Activated T-helper 17 cell treated with anti-CD3 and anti-CD28 coated beads, Interleukin-2, amount 50 U/mL, for 72 hours (primary cell): ENCODE measurements around the gene ORAI1. TPM values are rescaled to one million over a fixed set of nuclear protein-coding genes. Genes with fewer than 3 reads are reported as not detected.

ENCODE experiments used
- ATAC-seq: fragments of 150-1000 bp; cut with Tn5 transposase; replicated peaks from 2 replicates; pipeline ENCODE4 v1.10.0; 2021; ENCODE audit warnings: mild to moderate bottlenecking, moderate library complexity
- H3K27ac Mint-ChIP-seq: one replicate; pipeline ENCODE4 v1.8.0; 2022; ENCODE audit warnings: mixed read lengths
- H3K27me3 Mint-ChIP-seq: one replicate; pipeline ENCODE4 v1.8.0; 2022; ENCODE audit warnings: mixed read lengths
- H3K36me3 Mint-ChIP-seq: one replicate; pipeline ENCODE4 v1.8.0; 2022; ENCODE audit warnings: low read depth, mild to moderate bottlenecking, mixed read lengths
- H3K4me1 Mint-ChIP-seq: one replicate; pipeline ENCODE4 v1.8.0; 2022; ENCODE audit warnings: mixed read lengths
- H3K4me3 Mint-ChIP-seq: one replicate; pipeline ENCODE4 v1.8.0; 2022; ENCODE audit warnings: mild to moderate bottlenecking, mixed read lengths
- H3K9me3 Mint-ChIP-seq: one replicate; pipeline ENCODE4 v1.8.0; 2022; ENCODE audit warnings: mixed read lengths
- total RNA-seq, 2 donors: library from RNA; stranded (reverse); gene quantifications; one replicate each; pipeline ENCODE4 v1.2.3, GENCODE V29; 2022

The ORAI1 gene
- total RNA-seq, 2 donors from 2014 or later, result 24.0 to 31.3 TPM

- Mint-ChIP-seq H3K4me3 (peak overlapping the region; percentile 83), H3K9me3 (no peaks in the 10 kb centered on the region), H3K27ac (peak overlapping the region; percentile 94), H3K36me3 (peaks cover 22% of the 10 kb centered on the region), H3K27me3 (no peaks in the 10 kb centered on the region), H3K4me1 (peaks cover 28% of the 10 kb centered on the region)
- peak; percentile 86 for ATAC-seq
These were observed 35.7 kb upstream of the ORAI1 start for GRCh38 chr12:121590476-121591143.

DNA sequence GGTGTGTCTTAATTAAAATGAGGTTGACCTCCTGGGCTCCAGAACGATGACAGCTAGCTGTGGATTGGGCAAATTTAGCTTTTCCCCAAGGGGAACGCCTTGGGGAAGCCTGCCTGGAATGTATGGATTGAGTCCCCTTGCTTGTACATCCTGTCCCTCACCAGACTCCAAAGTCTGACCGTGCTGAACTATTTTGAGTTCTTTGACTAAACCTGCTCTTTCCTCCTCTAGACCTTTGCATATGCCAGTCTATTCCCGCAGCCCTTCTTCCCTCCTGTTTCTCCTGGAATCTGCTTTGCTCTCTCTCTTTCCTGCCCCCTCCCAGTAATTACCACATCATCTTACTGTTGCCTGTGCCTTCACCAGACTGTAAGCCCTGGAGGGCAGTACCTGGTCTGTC lies 34.0 kb upstream of the ORAI1 start:
- Mint-ChIP-seq H3K4me1 (peaks cover 28% of the 10 kb centered on the region), H3K27ac (peak overlapping the region; percentile 94), H3K9me3 (no peaks in the 10 kb centered on the region), H3K4me3 (peak overlapping the region; percentile 83), H3K27me3 (no peaks in the 10 kb centered on the region), H3K36me3 (peaks cover 22% of the 10 kb centered on the region)
- ATAC-seq, result no peak

DNA sequence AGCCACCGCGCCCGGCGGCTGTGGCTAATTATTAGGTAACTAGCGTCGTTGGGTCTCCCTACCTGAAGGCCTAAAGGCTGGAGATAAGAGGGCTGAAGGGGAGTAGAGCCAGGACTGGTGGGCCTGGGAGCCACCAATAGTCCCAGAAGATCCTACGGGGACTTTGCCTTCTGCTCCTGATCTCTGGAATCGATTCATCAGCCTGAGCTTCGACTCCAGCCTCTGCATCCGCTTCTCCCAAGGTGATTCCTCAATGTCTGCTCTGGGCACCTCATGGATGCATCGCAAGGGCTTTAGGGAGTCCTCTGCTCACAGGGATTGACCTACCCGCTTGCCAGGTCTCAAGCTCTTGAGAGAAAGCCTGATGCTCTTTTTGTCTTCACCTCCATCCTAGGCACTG lies 30.8 kb upstream of the ORAI1 start:
- ATAC-seq, result no peak
- Mint-ChIP-seq H3K9me3 (no peaks in the 10 kb centered on the region), H3K36me3 (peaks cover 15% of the 10 kb centered on the region), H3K27ac (peak overlapping the region; percentile 1), H3K4me3 (no peak overlapping the region), H3K27me3 (no peaks in the 10 kb centered on the region), H3K4me1 (peaks cover 21% of the 10 kb centered on the region)

DNA sequence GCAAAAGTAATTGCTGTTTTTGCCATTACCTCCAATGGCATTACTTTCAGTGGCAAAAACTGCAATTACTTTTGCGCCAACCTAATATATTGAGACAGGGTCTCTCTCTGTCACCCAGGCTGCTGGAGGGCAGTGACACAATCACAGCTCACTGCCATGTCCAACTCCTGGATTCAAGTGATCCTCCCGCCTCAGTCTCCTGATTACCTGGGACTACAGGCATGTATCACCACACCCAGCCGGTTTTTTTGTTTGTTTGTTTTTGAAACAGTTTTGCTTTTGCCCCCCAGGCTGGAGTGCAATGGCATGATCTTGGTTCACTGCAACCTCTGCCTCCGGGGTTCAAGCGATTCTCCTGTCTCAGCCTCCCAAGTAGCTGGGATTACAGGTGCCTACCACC lies 29.8 kb upstream of the ORAI1 start:
- no peak for ATAC-seq
- peaks cover 8% of the 10 kb centered on the region for H3K36me3 Mint-ChIP-seq
- no peaks in the 10 kb centered on the region for H3K27me3 Mint-ChIP-seq
- H3K9me3 Mint-ChIP-seq, result no peaks in the 10 kb centered on the region
- H3K27ac Mint-ChIP-seq, result no peak overlapping the region
- peaks cover 16% of the 10 kb centered on the region for H3K4me1 Mint-ChIP-seq
- H3K4me3 Mint-ChIP-seq, result no peak overlapping the region

- no peak for ATAC-seq
- no peak overlapping the region for H3K27ac Mint-ChIP-seq
These were observed 25.5 kb upstream of the ORAI1 start for GRCh38 chr12:121600702-121601336.

DNA sequence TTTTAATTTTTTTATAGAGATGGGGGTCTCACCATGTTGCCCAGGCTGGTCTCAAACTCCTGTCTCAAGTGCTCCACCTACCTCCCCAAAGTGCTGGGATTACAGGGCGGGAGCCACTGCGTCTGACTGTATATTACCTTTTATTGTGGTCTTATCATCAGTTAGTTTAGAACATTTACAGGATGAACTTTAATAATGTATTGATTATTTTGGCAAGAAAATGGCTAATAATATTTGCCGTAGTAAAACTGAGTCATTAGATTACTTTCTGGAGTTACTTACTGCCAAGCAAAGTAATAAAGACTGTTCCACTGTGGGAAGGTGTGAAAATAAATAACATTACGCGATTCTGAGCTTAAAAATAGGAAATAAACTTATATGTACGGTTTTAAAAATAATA lies 23.6 kb upstream of the ORAI1 start:
- Mint-ChIP-seq H3K9me3 (no peaks in the 10 kb centered on the region), H3K4me1 (no peaks in the 10 kb centered on the region), H3K36me3 (no peaks in the 10 kb centered on the region), H3K4me3 (no peak overlapping the region), H3K27ac (no peak overlapping the region), H3K27me3 (no peaks in the 10 kb centered on the region)
- no peak for ATAC-seq

More at GRCh38 chr12:121600702-121601336, 25.5 kb upstream of the ORAI1 start:
- Mint-ChIP-seq H3K36me3 (no peaks in the 10 kb centered on the region), H3K9me3 (no peaks in the 10 kb centered on the region), H3K4me1 (no peaks in the 10 kb centered on the region), H3K4me3 (no peak overlapping the region), H3K27me3 (no peaks in the 10 kb centered on the region)

DNA sequence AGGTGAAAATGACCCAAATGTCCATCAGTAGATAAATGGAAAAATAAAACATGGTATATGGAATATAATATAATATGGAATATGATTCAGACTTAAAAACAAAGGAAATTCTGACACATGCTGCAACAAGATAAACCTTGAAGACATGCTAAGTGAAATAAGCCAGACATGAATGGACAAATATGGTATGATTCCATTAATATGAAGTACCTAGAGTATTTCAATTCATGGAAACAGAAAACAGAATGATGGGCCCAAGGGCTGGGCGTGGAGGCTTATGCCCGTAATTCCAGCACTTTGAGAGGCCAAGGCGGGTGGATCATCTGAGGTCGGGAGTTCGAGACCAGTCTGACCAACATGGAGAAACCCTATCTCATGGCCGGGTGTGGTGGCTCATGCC lies 22.7 kb upstream of the ORAI1 start:
- peaks cover 3% of the 10 kb centered on the region for H3K4me1 Mint-ChIP-seq
- H3K9me3 Mint-ChIP-seq, result no peaks in the 10 kb centered on the region
- ATAC-seq, result no peak

DNA sequence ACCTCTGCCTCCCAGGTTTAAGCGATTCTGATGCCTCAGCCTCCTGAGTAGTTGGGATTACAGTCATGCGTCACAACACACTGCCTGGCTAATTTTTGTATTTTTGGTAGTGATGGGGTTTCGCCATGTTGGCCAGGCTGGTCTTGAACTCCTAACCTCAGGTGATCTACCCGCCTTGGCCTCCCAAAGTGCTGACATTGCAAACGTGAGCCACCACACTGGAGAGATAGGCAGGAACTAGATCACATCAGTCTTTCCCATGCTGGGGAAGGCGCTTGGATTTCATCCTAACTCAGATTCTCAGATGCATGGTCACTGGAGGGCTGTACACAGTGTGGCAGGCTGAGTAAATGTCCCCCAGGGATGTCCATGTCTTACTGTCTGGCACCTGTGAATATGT lies 18.0 kb upstream of the ORAI1 start:
- Mint-ChIP-seq H3K27me3 (no peaks in the 10 kb centered on the region), H3K36me3 (no peaks in the 10 kb centered on the region), H3K4me1 (peaks cover 5% of the 10 kb centered on the region), H3K27ac (no peak overlapping the region), H3K9me3 (no peaks in the 10 kb centered on the region), H3K4me3 (no peak overlapping the region)
- ATAC-seq, result no peak

More for the DNA sequence above, 22.7 kb upstream of the ORAI1 start:
- Mint-ChIP-seq H3K27ac (no peak overlapping the region), H3K36me3 (no peaks in the 10 kb centered on the region), H3K27me3 (no peaks in the 10 kb centered on the region), H3K4me3 (no peak overlapping the region)

GRCh38 chr12:121610239-121611149 lies 15.8 kb upstream of the ORAI1 start:
- peak overlapping the region; percentile 69 for H3K27ac Mint-ChIP-seq
- no peak overlapping the region for H3K4me3 Mint-ChIP-seq
- peaks cover 5% of the 10 kb centered on the region for H3K4me1 Mint-ChIP-seq
- H3K27me3 Mint-ChIP-seq, result no peaks in the 10 kb centered on the region
- no peaks in the 10 kb centered on the region for H3K36me3 Mint-ChIP-seq
- no peak for ATAC-seq
- no peaks in the 10 kb centered on the region for H3K9me3 Mint-ChIP-seq

GRCh38 chr12:121611306-121611705 lies 15.0 kb upstream of the ORAI1 start:
- Mint-ChIP-seq H3K27me3 (no peaks in the 10 kb centered on the region), H3K9me3 (no peaks in the 10 kb centered on the region), H3K4me3 (no peak overlapping the region), H3K27ac (peak overlapping the region; percentile 69), H3K36me3 (no peaks in the 10 kb centered on the region), H3K4me1 (peaks cover 5% of the 10 kb centered on the region)
- peak; percentile 68 for ATAC-seq

DNA sequence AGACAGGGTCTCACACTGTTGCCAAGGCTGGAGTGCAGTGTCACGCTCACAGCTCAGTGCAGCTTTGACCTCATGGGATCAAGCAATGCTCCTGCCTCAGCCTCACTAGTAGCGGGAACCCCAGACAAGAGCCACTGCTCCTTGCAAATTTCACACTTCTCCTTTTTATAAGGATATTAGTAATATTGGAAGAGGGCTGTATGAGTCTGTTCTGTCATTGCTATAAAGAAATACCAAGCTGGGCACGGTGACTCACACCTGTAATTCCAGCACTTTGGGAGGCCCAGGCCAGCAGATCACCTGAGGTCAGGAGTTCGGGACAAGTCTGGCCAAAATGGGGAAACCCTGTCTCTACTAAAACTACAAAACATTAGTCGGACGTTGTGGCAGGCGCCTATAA lies 12.9 kb upstream of the ORAI1 start:
- no peak overlapping the region for H3K4me3 Mint-ChIP-seq
- H3K27me3 Mint-ChIP-seq, result no peaks in the 10 kb centered on the region
- no peak overlapping the region for H3K27ac Mint-ChIP-seq
- H3K4me1 Mint-ChIP-seq, result peaks cover 4% of the 10 kb centered on the region
- no peaks in the 10 kb centered on the region for H3K36me3 Mint-ChIP-seq
- no peak for ATAC-seq
- H3K9me3 Mint-ChIP-seq, result no peaks in the 10 kb centered on the region

DNA sequence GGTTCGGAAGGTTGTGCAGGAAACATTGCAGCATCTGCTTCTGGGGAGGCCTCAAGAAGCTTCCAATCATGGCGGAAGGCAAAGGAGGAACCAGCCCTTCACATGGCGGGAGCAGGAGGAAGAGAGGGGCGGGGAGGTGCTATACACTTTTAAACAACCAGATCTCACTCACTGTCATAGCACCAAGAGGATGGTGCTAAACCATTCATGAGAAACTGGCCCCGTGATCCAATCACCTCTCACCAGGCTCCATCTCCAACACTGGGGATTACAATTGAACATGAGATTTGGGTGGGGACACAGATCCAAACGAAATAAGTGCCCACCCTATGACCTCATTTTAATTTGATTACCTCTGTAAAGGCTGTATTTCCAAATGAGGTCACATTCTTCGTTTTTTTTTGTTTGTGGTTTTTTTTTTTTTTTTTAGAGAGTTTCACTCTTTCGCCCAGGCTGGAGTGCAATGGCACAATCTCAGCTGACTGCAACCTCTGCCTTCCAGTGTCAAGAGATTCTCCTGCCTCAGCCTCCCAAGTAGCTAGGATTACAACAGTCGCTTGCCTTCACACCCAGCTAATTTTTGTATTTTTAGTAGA lies 11.4 kb upstream of the ORAI1 start:
- no peaks in the 10 kb centered on the region for H3K27me3 Mint-ChIP-seq
- no peaks in the 10 kb centered on the region for H3K4me1 Mint-ChIP-seq
- ATAC-seq, result peak; percentile 31
- H3K27ac Mint-ChIP-seq, result no peak overlapping the region
- no peak overlapping the region for H3K4me3 Mint-ChIP-seq
- no peaks in the 10 kb centered on the region for H3K9me3 Mint-ChIP-seq
- H3K36me3 Mint-ChIP-seq, result no peaks in the 10 kb centered on the region

GRCh38 chr12:121618659-121619233 lies 7.6 kb upstream of the ORAI1 start:
- H3K4me1 Mint-ChIP-seq, result no peaks in the 10 kb centered on the region
- no peaks in the 10 kb centered on the region for H3K9me3 Mint-ChIP-seq
- H3K36me3 Mint-ChIP-seq, result no peaks in the 10 kb centered on the region
- no peak for ATAC-seq
- no peaks in the 10 kb centered on the region for H3K27me3 Mint-ChIP-seq
- no peak overlapping the region for H3K27ac Mint-ChIP-seq
- H3K4me3 Mint-ChIP-seq, result no peak overlapping the region

DNA sequence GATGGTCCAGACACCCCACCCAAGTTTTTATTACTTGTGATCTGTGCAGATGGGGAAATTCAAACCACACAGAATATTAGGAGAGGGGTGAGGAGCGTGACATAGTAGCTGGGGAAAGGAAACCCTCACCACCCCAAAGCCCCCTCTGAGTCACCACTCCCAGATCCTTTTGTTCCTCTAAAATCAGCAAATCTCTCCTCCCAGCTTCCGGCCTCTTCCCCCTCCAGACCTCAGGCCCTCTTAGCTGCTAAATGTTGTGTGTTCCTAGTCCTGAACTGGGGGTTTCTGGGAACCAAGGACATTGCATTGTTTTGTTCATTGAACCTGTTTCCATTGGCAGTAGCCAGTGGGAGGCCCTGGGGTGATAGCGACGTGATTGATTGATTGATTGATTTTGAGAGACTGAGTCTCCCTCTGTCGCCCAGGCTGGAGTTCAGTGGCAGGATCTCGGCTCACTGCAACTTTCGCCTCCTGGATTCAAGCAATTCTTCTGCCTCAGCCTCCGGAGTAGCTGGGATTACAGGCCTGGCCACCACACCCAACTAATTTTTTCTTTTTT lies 5.9 kb upstream of the ORAI1 start:
- ATAC-seq, result no peak
- Mint-ChIP-seq H3K4me1 (no peaks in the 10 kb centered on the region), H3K36me3 (no peaks in the 10 kb centered on the region), H3K9me3 (no peaks in the 10 kb centered on the region), H3K27me3 (no peaks in the 10 kb centered on the region), H3K4me3 (no peak overlapping the region), H3K27ac (no peak overlapping the region)
